GM10266 (cell line): Measurements from ENCODE around the gene CTNNA3.
A peak's percentile ranks its signal among the peaks of the same experiment; 100 is the strongest.

Source experiments
- DNase-seq: peaks from one replicate; pipeline ENCODE4 v3.0.0; 2012; ENCODE audit errors: extremely low spot score
- CTCF ChIP-seq: IDR thresholded peaks from 2 replicates; pipeline ENCODE4 v1.5.1; 2012; ENCODE audit warnings: mild to moderate bottlenecking, low read depth; ENCODE audit not compliant: control insufficient read depth, insufficient read depth; ENCODE audit errors: missing control alignments

Gene CTNNA3

GRCh38 chr10:67308912-67309311, 387.1 kb downstream of the CTNNA3 start:
- DNase-seq: no peak
- no peak for TF ChIP-seq CTCF

- TF ChIP-seq CTCF: peak; percentile 39
- DNase-seq: peak; percentile 12
Observed at GRCh38 chr10:67306588-67307205, 389.3 kb downstream of the CTNNA3 start.

GRCh38 chr10:67302701-67303100, 393.3 kb downstream of the CTNNA3 start:
- no peak for TF ChIP-seq CTCF
- no peak for DNase-seq

GRCh38 chr10:67299761-67300160, 396.2 kb downstream of the CTNNA3 start:
- no peak for TF ChIP-seq CTCF
- DNase-seq: no peak

- no peak for DNase-seq
- TF ChIP-seq CTCF: no peak
Observed at GRCh38 chr10:67297637-67298181, 398.3 kb downstream of the CTNNA3 start.

- no peak for DNase-seq
- no peak for TF ChIP-seq CTCF
Observed at GRCh38 chr10:67296926-67297325, 399.1 kb downstream of the CTNNA3 start.

GRCh38 chr10:67288688-67289410, 407.1 kb downstream of the CTNNA3 start:
- TF ChIP-seq CTCF: no peak

More at GRCh38 chr10:67288688-67289410, 407.1 kb downstream of the CTNNA3 start:
- DNase-seq: no peak
